ENCODE measurements around the gene SEC23IP. TPM values are rescaled to one million over a fixed set of nuclear protein-coding genes. Genes with fewer than 3 reads are reported as not detected.

SEC23IP gene
- total RNA-seq, 2 donors from 2014 or later: 70.5 to 93.6 TPM

DNA sequence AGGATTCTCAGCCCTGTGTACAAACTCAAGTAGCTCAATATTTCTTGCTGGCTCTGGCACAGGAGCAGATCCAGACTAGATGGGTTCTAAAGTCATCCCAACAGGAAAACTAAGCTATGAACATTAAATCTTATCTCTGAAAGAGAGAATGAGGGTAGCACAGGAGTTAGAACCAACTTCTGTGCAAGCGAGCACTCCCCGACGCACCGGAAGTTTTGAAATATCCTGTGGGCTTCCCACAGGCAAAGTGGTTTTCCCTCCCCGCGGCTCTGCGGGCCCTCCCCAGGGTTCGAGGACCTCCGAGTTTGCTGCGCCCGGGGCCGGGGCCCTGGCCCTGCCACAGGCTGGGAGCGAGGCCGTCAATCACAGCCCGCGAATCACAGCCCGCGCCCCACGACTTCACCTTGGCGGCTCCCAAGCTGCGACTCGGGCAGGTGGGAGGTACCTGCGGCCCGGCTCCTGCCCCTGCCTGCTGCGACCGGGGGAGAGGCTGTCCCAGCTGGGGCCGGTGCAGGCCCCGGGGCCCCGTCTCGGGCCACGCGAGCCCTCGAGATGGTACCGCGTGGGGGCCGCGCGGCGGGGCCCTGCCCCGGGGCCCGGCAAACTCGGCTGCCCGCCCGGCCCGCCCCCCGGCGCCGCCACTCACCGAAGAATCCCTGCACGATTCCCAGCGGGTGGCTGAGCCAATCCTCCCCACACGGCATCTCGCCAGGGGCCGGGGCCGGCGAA, 20.5 kb upstream of the SEC23IP start:
- DNase-seq: peak; percentile 88
- Mint-ChIP-seq H3K4me1 (peaks cover 27% of the 10 kb centered on the region), H3K9me3 (no peaks in the 10 kb centered on the region), H3K27ac (peak overlapping the region; percentile 91), H3K27me3 (ENCODE audit: insufficient read depth) (no peaks in the 10 kb centered on the region), H3K4me3 (peak overlapping the region; percentile 91), H3K36me3 (ENCODE audit: low read depth) (peaks cover 8% of the 10 kb centered on the region)
- TF ChIP-seq, protein P1, sequence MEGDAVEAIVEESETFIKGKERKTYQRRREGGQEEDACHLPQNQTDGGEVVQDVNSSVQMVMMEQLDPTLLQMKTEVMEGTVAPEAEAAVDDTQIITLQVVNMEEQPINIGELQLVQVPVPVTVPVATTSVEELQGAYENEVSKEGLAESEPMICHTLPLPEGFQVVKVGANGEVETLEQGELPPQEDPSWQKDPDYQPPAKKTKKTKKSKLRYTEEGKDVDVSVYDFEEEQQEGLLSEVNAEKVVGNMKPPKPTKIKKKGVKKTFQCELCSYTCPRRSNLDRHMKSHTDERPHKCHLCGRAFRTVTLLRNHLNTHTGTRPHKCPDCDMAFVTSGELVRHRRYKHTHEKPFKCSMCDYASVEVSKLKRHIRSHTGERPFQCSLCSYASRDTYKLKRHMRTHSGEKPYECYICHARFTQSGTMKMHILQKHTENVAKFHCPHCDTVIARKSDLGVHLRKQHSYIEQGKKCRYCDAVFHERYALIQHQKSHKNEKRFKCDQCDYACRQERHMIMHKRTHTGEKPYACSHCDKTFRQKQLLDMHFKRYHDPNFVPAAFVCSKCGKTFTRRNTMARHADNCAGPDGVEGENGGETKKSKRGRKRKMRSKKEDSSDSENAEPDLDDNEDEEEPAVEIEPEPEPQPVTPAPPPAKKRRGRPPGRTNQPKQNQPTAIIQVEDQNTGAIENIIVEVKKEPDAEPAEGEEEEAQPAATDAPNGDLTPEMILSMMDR (conservative IDR thresholded peaks at IDR 0.05): no peak
- Histone ChIP-seq H3K36me3 (ENCODE audit: control insufficient read depth, insufficient read depth, low read length) (no peaks in the 10 kb centered on the region), H3K9me3 (ENCODE audit: control insufficient read depth, low read length) (no peaks in the 10 kb centered on the region), H3K9ac (ENCODE audit: extremely low read depth, low read length, poor library complexity, severe bottlenecking) (peak overlapping the region; percentile 60), H3K4me1 (ENCODE audit: control insufficient read depth, insufficient read depth, low read length) (no peaks in the 10 kb centered on the region), H3K27ac (ENCODE audit: low read depth, low read length) (no peak overlapping the region), H3K27me3 (ENCODE audit: control insufficient read depth, insufficient read depth, low read length, poor library complexity, severe bottlenecking) (no peaks in the 10 kb centered on the region), H3K4me3 (ENCODE audit: low read length) (peak overlapping the region; percentile 92)
- WGBS, 2 experiments (ENCODE audit: insufficient coverage in 1 of 2, insufficient read length in 1 of 2): 0 to 3% methylated on average over 8 to 55 of the region's 56 CpGs

DNA sequence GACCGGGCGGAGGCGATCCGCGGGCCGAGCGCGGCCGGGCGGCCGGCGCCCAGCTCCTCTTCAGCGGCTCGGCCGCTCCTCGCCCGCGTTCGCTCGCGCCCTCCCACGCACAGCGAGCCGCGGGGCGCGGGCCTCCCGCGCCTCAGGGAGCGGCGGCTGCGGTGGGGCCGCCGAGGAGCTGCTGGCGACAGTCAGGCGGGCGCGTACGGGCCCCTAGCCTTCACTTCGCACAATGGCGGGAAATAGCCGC, 20.0 kb upstream of the SEC23IP start, which contains the start of gene MCMBP:
MCMBP (minus strand) TSS at position 234 of the 250 bp plus-strand sequence. CDS start 259 bp downstream, outside the sequence.
- H3K4me3 Mint-ChIP-seq: peak within 1 kb of the TSS; percentile 91
- peaks cover 25% of the 10 kb centered on the region for H3K4me1 Mint-ChIP-seq
- DNase-seq: no peak
- peak within 1 kb of the TSS; percentile 92 for H3K4me3 ChIP-seq (ENCODE audit: low read length)
- no peaks in the 10 kb centered on the region for H3K4me1 ChIP-seq (ENCODE audit: control insufficient read depth, insufficient read depth, low read length)
- H3K27me3 Mint-ChIP-seq (ENCODE audit: insufficient read depth): no peaks in the 10 kb centered on the region
- no peaks in the 10 kb centered on the region for H3K36me3 ChIP-seq (ENCODE audit: control insufficient read depth, insufficient read depth, low read length)
- peak within 1 kb of the TSS; percentile 60 for H3K9ac ChIP-seq (ENCODE audit: extremely low read depth, low read length, poor library complexity, severe bottlenecking)
- H3K9me3 ChIP-seq (ENCODE audit: control insufficient read depth, low read length): no peaks in the 10 kb centered on the region
- H3K27ac ChIP-seq (ENCODE audit: low read depth, low read length): peak within 1 kb of the TSS; percentile 44
- H3K9me3 Mint-ChIP-seq: no peaks in the 10 kb centered on the region
- TF ChIP-seq, protein P1 (conservative IDR thresholded peaks at IDR 0.05): no peak
- peaks cover 5% of the 10 kb centered on the region for H3K36me3 Mint-ChIP-seq (ENCODE audit: low read depth)
- H3K27me3 ChIP-seq (ENCODE audit: control insufficient read depth, insufficient read depth, low read length, poor library complexity, severe bottlenecking): no peaks in the 10 kb centered on the region
- peak within 1 kb of the TSS; percentile 91 for H3K27ac Mint-ChIP-seq
- WGBS, 2 experiments (ENCODE audit: insufficient coverage in 1 of 2, insufficient read length in 1 of 2): 0% methylated on average over 2 to 42 of the region's 42 CpGs

DNA sequence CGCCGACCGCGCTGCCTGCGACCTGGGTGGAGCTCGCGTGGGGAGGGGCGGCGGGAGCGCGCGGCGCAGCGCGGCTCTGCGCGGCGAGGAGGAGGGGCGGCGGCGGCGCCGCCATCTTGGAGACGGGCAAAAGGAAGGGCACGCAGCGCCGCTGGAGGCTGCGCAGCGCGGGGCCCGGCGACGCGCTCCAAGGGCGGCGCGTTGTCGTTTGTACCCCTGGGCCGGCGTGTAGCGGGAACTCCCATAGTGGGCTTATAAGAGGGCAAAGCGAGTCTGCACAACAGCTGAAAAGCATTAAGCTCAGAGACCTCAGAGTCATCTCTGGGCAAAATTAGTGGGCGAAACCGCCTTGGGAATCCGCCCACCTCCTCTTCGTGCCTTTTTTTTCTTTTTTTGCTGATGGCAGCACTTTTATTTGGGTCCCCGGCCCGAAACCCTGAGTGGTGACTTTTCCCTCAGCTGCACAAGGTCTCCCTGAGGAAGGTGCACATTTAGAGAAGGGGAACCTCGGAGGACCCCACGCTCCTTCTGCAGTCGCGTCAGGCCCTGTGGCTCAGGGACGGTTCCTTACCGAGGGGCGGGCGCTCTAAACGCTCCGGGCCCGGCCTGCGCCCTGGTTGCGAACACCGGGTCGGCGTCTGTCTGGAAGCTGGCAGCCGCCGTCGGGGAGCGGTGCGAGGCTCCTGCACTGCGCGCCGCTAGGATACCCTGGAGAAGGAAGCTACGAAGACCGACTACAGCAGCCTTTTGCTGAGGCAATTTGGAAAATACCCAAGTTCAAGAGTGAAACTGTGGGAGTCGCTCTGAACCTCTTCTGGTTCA, 19.5 kb upstream of the SEC23IP start:
- WGBS, 2 experiments (ENCODE audit: insufficient coverage in 1 of 2, insufficient read length in 1 of 2): 5 to 6% methylated on average over 45 to 75 of the region's 75 CpGs
- peak overlapping the region; percentile 42 for H3K9ac ChIP-seq (ENCODE audit: extremely low read depth, low read length, poor library complexity, severe bottlenecking)
- no peaks in the 10 kb centered on the region for H3K4me1 ChIP-seq (ENCODE audit: control insufficient read depth, insufficient read depth, low read length)
- peak overlapping the region; percentile 44 for H3K27ac ChIP-seq (ENCODE audit: low read depth, low read length)
- Mint-ChIP-seq H3K36me3 (ENCODE audit: low read depth) (peaks cover 5% of the 10 kb centered on the region), H3K27ac (peak overlapping the region; percentile 91), H3K4me3 (peak overlapping the region; percentile 91), H3K27me3 (ENCODE audit: insufficient read depth) (no peaks in the 10 kb centered on the region), H3K9me3 (no peaks in the 10 kb centered on the region), H3K4me1 (peaks cover 25% of the 10 kb centered on the region)
- peak overlapping the region; percentile 92 for H3K4me3 ChIP-seq (ENCODE audit: low read length)
- TF ChIP-seq, protein P1 (conservative IDR thresholded peaks at IDR 0.05): no peak
- no peaks in the 10 kb centered on the region for H3K36me3 ChIP-seq (ENCODE audit: control insufficient read depth, insufficient read depth, low read length)
- DNase-seq: peak; percentile 89
- H3K9me3 ChIP-seq (ENCODE audit: control insufficient read depth, low read length): no peaks in the 10 kb centered on the region
- H3K27me3 ChIP-seq (ENCODE audit: control insufficient read depth, insufficient read depth, low read length, poor library complexity, severe bottlenecking): no peaks in the 10 kb centered on the region
